B cell (primary cell): ENCODE data around the gene GART. TPM values are rescaled to one million over a fixed set of nuclear protein-coding genes. Genes with fewer than 3 reads are reported as not detected.

Experiments used
- ATAC-seq: fragments of 200-7000 bp; cut with Tn5 transposase; one replicate; pipeline ENCODE4 v1.10.0; 2021; ENCODE audit warnings: low read depth, mild to moderate bottlenecking, moderate number of reproducible peaks, moderate library complexity
- CTCF ChIA-PET: fragments of 350-600 bp; sonication (Branson Sonifier 250); formaldehyde crosslinking; loops from one replicate; lab custom pipeline; 2021; ENCODE audit warnings: antibody characterized with exemption, inconsistent platforms; lab: Charles Lee
- POLR2A ChIA-PET: fragments of 350-600 bp; sonication (Branson Sonifier 250); formaldehyde crosslinking; loops from one replicate; lab custom pipeline; 2021; ENCODE audit warnings: antibody characterized with exemption; lab: Charles Lee
- DNase-seq: peaks from one replicate; pipeline ENCODE4 v3.0.0; 2013
- H2AFZ ChIP-seq: 2 replicates; pipeline ENCODE4 v1.6.1; 2012; ENCODE audit warnings: mild to moderate bottlenecking, low read depth, low read length; ENCODE audit not compliant: insufficient read depth, poor library complexity, severe bottlenecking
- H3K27ac ChIP-seq, 2 donors: 1 replicate in 1 of 2; 2 replicates in 1 of 2; pipeline ENCODE4 v1.5.1; 2012 to 2013; ENCODE audit warnings: low read length in 2 of 2, mild to moderate bottlenecking in 2 of 2, moderate library complexity in 1 of 2
- H3K27me3 ChIP-seq, 4 experiments: fragments of 200-600 bp in 1 of 4; sonication (generic) in 1 of 4; replicated peaks in 1 of 4; 1 replicate in 2 of 4; 2 replicates in 2 of 4; pipeline versions ENCODE4 v1.6.1 to v1.7.0; 2013 to 2016; ENCODE audit warnings: low read length in 3 of 4, mild to moderate bottlenecking in 2 of 4, mixed read lengths in 1 of 4, moderate library complexity in 1 of 4; ENCODE audit not compliant: insufficient read depth in 4 of 4, control insufficient read depth in 3 of 4; ENCODE audit errors: control extremely low read depth in 1 of 4
- H3K36me3 ChIP-seq, 2 experiments: replicated peaks in 1 of 2; 1 replicate in 1 of 2; 2 replicates in 1 of 2; pipeline versions ENCODE4 v1.6.1 to v1.7.1; 2013; ENCODE audit warnings: low read length in 1 of 2; ENCODE audit not compliant: insufficient read depth in 2 of 2, control insufficient read depth in 1 of 2; ENCODE audit errors: control extremely low read depth in 1 of 2, extremely low read depth in 1 of 2
- H3K4me1 ChIP-seq, 2 donors: fragments of 200-600 bp in 1 of 2; sonication (generic) in 1 of 2; 1 replicate in 1 of 2; 2 replicates in 1 of 2; pipeline versions ENCODE4 v1.5.1 to v1.6.1; 2013 to 2017; ENCODE audit warnings: low read length in 2 of 2; ENCODE audit not compliant: control insufficient read depth in 2 of 2, insufficient read depth in 2 of 2
- H3K4me2 ChIP-seq: replicated peaks from 2 replicates; pipeline ENCODE3; 2012; ENCODE audit warnings: mild to moderate bottlenecking, low read depth, low read length; ENCODE audit not compliant: poor library complexity, severe bottlenecking
- H3K4me3 ChIP-seq, 5 experiments: fragments of 200-600 bp in 1 of 5; sonication (generic) in 1 of 5; 1 replicate in 3 of 5; 2 replicates in 2 of 5; pipeline versions ENCODE4 v1.5.1 to v1.7.0; 2011 to 2016; ENCODE audit warnings: low read length in 4 of 5, mild to moderate bottlenecking in 4 of 5, low read depth in 2 of 5, control low read depth in 1 of 5, moderate library complexity in 1 of 5; ENCODE audit not compliant: insufficient read depth in 1 of 5; ENCODE audit errors: control extremely low read depth in 1 of 5, extremely low read depth in 1 of 5
- H3K79me2 ChIP-seq: fragments of 200-600 bp; sonication (generic); one replicate; pipeline ENCODE4 v1.6.0; 2016; ENCODE audit warnings: low read length; ENCODE audit not compliant: control insufficient read depth, insufficient read depth
- H3K9ac ChIP-seq: fragments of 200-600 bp; sonication (generic); 2 replicates; pipeline ENCODE4 v1.6.1; 2017; ENCODE audit warnings: mild to moderate bottlenecking, low read length, moderate library complexity
- H3K9me3 ChIP-seq, 3 donors: one replicate each; pipeline versions ENCODE4 v1.6.1 to v1.7.1; 2013; ENCODE audit warnings: low read length in 2 of 3; ENCODE audit not compliant: control insufficient read depth in 2 of 3, insufficient read depth in 1 of 3; ENCODE audit errors: control extremely low read depth in 1 of 3
- H4K20me1 ChIP-seq: 2 replicates; pipeline ENCODE4 v1.6.0; 2012; ENCODE audit warnings: mild to moderate bottlenecking, low read length; ENCODE audit not compliant: insufficient read depth, control insufficient read depth, poor library complexity, severe bottlenecking
- H3K27ac Mint-ChIP-seq: one replicate; pipeline ENCODE4 v1.8.0; 2021; ENCODE audit warnings: mixed read lengths
- H3K27me3 Mint-ChIP-seq: one replicate; pipeline ENCODE4 v1.8.0; 2021; ENCODE audit warnings: mixed read lengths
- H3K4me1 Mint-ChIP-seq: one replicate; pipeline ENCODE4 v1.8.0; 2021; ENCODE audit warnings: mixed read lengths
- H3K4me3 Mint-ChIP-seq: one replicate; pipeline ENCODE4 v1.8.0; 2021; ENCODE audit warnings: mixed read lengths
- H3K9me3 Mint-ChIP-seq: one replicate; pipeline ENCODE4 v1.8.0; 2022; ENCODE audit warnings: mixed read lengths; ENCODE audit not compliant: insufficient read depth
- CTCF ChIP-seq: fragments of 200-600 bp; IDR thresholded peaks from one replicate; pipeline ENCODE4 v1.8.0; 2022; ENCODE audit warnings: antibody characterized with exemption, mild to moderate bottlenecking
- EZH2 ChIP-seq: IDR thresholded peaks from 2 replicates; pipeline ENCODE4 v1.6.1; 2012; ENCODE audit warnings: borderline replicate concordance, low read depth, mild to moderate bottlenecking, moderate library complexity, low read length; ENCODE audit not compliant: insufficient read depth, poor library complexity, severe bottlenecking
- WGBS: methylation state at CpG from one replicate; pipeline ENCODE4 v1.1.5; 2013; ENCODE audit warnings: missing lambda C conversion rate; ENCODE audit not compliant: insufficient coverage; 5-methylcytosine and 5-hydroxymethylcytosine counted together
- intact Hi-C: fragments of 100-400 bp; cut with micrococcal nuclease; formaldehyde crosslinking; loops from one replicate; pipeline ENCODE4 v1.10.0; 2022
- polyA plus RNA-seq: library from polyadenylated mRNA; depleted of rRNA; stranded (reverse); fragments of >200 nt; gene quantifications from 2 replicates; pipeline ENCODE4 v1.2.3, GENCODE V29; 2012
- total RNA-seq, 2 donors: library from RNA; stranded (reverse); fragments of 120-200 nt in 1 of 2; gene quantifications; 1 replicate in 1 of 2; 2 replicates in 1 of 2; pipeline versions ENCODE4 v1.2.3 to v1.2.4, GENCODE V29; 2013 to 2022

Gene GART
- total and polyA plus RNA-seq, 2 donors (not counting 1 experiment from before 2014, with no cell fraction given): 8.7 to 58.3 TPM

GRCh38 chr21:33487996-33488395 lies 53.9 kb downstream of the GART start:
- Mint-ChIP-seq H3K27ac (no peak overlapping the region), H3K4me1 (peaks cover 10% of the 10 kb centered on the region)

More at GRCh38 chr21:33487996-33488395, 53.9 kb downstream of the GART start:
- Mint-ChIP-seq H3K27me3 (no peaks in the 10 kb centered on the region), H3K4me3 (no peak overlapping the region), H3K9me3 (no peaks in the 10 kb centered on the region)
- intact Hi-C loops: no loop called here
- ChIA-PET CTCF (interaction anchor here (1.3 kb wide), 1 partner anchor 7 kb away, joined by 4 read pairs; no protein-coding TSS in a partner anchor), POLR2A (no interaction called here)
- Histone ChIP-seq H3K36me3 (no peaks in the 10 kb centered on the region), H2AFZ (no peak overlapping the region), H3K79me2 (no peaks in the 10 kb centered on the region), H3K9ac (no peak overlapping the region), H3K4me3 (no peak overlapping the region), H3K9me3 (no peaks in the 10 kb centered on the region), H4K20me1 (no peaks in the 10 kb centered on the region), H3K4me1 (peaks cover 0 to 9% of the 10 kb centered on the region in 2 donors), H3K27ac (no peak overlapping the region), H3K4me2 (no peak overlapping the region), H3K27me3 (no peaks in the 10 kb centered on the region)
- no peak for TF ChIP-seq CTCF
- no peak for TF ChIP-seq EZH2
- WGBS: no CpG with 5 or more reads among the region's 5 CpGs
- no peak for ATAC-seq
- no peak for DNase-seq
